Hematopoietic multipotent progenitor cell treated with erythropoietin and hydrocortisone succinate and interleukin-3 and kit ligand, for 17 days (in vitro differentiated cells): Measurements from ENCODE around the gene EZH2.

Experiments used
- DNase-seq: peaks from one replicate; pipeline ENCODE4 v3.0.0-alpha.2; 2015; ENCODE audit warnings: low spot score

EZH2 gene

GRCh38 chr7:148761499-148762278 lies 122.4 kb downstream of the EZH2 start:
- no peak for DNase-seq
